MCF 10A (cell line): ENCODE measurements around the gene SUGCT. TPM values are rescaled to one million over a fixed set of nuclear protein-coding genes. Genes with fewer than 3 reads are reported as not detected.

ENCODE experiments used
- BruUV-seq: library from RNA; stranded (reverse); fragments of 400-500 nt; replicated peaks from 2 replicates; lab custom pipeline; 2021; lab: Mats Ljungman, UMichigan
- CTCF ChIA-PET: fragments of 300-600 bp; sonication (Branson Sonifier 250); formaldehyde crosslinking; extraction: SDS; loops from one replicate; lab custom pipeline; 2021; ENCODE audit warnings: antibody characterized with exemption, inconsistent platforms; lab: Yijun Ruan, JAX
- POLR2A ChIA-PET: fragments of 300-600, 350-650 bp; sonication (Branson Sonifier 250); formaldehyde crosslinking; extraction: SDS; loops from one replicate; lab custom pipeline; 2020; ENCODE audit warnings: antibody characterized with exemption, inconsistent platforms; lab: Yijun Ruan, JAX
- DNase-seq: peaks from one replicate; pipeline ENCODE4 v3.0.0-alpha.2; 2018; ENCODE audit not compliant: unreplicated experiment
- H3K27ac Mint-ChIP-seq: one replicate; pipeline ENCODE4 v1.8.0; 2022; ENCODE audit warnings: mild to moderate bottlenecking, low read depth, mixed read lengths; ENCODE audit not compliant: unreplicated experiment
- H3K27me3 Mint-ChIP-seq: one replicate; pipeline ENCODE4 v1.8.0; 2022; ENCODE audit warnings: mixed read lengths; ENCODE audit not compliant: insufficient read depth, unreplicated experiment
- H3K36me3 Mint-ChIP-seq: one replicate; pipeline ENCODE4 v1.8.0; 2022; ENCODE audit warnings: mild to moderate bottlenecking, moderate library complexity, mixed read lengths; ENCODE audit not compliant: insufficient read depth, unreplicated experiment
- H3K4me1 Mint-ChIP-seq: one replicate; pipeline ENCODE4 v1.8.0; 2022; ENCODE audit warnings: mixed read lengths; ENCODE audit not compliant: insufficient read depth, unreplicated experiment
- H3K4me3 Mint-ChIP-seq: one replicate; pipeline ENCODE4 v1.8.0; 2022; ENCODE audit warnings: mild to moderate bottlenecking, moderate library complexity, mixed read lengths; ENCODE audit not compliant: unreplicated experiment
- H3K9me3 Mint-ChIP-seq: one replicate; pipeline ENCODE4 v1.8.0; 2022; ENCODE audit warnings: mixed read lengths; ENCODE audit not compliant: unreplicated experiment
- CTCF ChIP-seq: fragments of 200-600 bp; IDR thresholded peaks from one replicate; pipeline ENCODE4 v1.8.0; 2022; ENCODE audit warnings: antibody characterized with exemption, mild to moderate bottlenecking; ENCODE audit not compliant: unreplicated experiment
- intact Hi-C: fragments of 100-400 bp; cut with micrococcal nuclease; formaldehyde crosslinking; loops from 2 replicates; pipeline ENCODE4 v1.14.1; 2022
- total RNA-seq: library from RNA; stranded (reverse); gene quantifications from 2 replicates; pipeline ENCODE4 v1.2.3, GENCODE V29; 2022

SUGCT gene
- total RNA-seq, 1 experiment from 2014 or later, result 25.4 TPM

GRCh38 chr7:40542982-40543741 lies 408.4 kb downstream of the SUGCT start:
- no TSS peak for BruUV-seq
- H3K27me3 Mint-ChIP-seq, result no peaks in the 10 kb centered on the region
- peaks cover 6% of the 10 kb centered on the region for H3K4me1 Mint-ChIP-seq
- H3K36me3 Mint-ChIP-seq, result no peaks in the 10 kb centered on the region
- TF ChIP-seq CTCF, result no peak
- ChIA-PET POLR2A (no interaction called here), CTCF (no interaction called here)
- no peak overlapping the region for H3K27ac Mint-ChIP-seq
- H3K4me3 Mint-ChIP-seq, result no peak overlapping the region
- no peaks in the 10 kb centered on the region for H3K9me3 Mint-ChIP-seq
- no peak for DNase-seq
- intact Hi-C loops, result no loop called here

GRCh38 chr7:40544221-40544723 lies 409.5 kb downstream of the SUGCT start:
- no peaks in the 10 kb centered on the region for H3K36me3 Mint-ChIP-seq
- POLR2A ChIA-PET, result interaction anchor here (0.6 to 0.7 kb wide), 2 partner anchors 19 to 220 kb away, joined by 3 read pairs; no protein-coding TSS in a partner anchor
- DNase-seq, result no peak
- H3K4me3 Mint-ChIP-seq, result no peak overlapping the region
- H3K27ac Mint-ChIP-seq, result no peak overlapping the region
- BruUV-seq, result no TSS peak
- TF ChIP-seq CTCF, result no peak
- intact Hi-C loops, result no loop called here
- no peaks in the 10 kb centered on the region for H3K27me3 Mint-ChIP-seq
- H3K9me3 Mint-ChIP-seq, result no peaks in the 10 kb centered on the region
- CTCF ChIA-PET, result no interaction called here
- H3K4me1 Mint-ChIP-seq, result peaks cover 6% of the 10 kb centered on the region

- Mint-ChIP-seq H3K27me3 (no peaks in the 10 kb centered on the region), H3K4me3 (no peak overlapping the region), H3K27ac (no peak overlapping the region), H3K36me3 (no peaks in the 10 kb centered on the region), H3K4me1 (peaks cover 6% of the 10 kb centered on the region), H3K9me3 (no peaks in the 10 kb centered on the region)
- BruUV-seq, result no TSS peak
- no peak for DNase-seq
- TF ChIP-seq CTCF, result no peak
- ChIA-PET CTCF (interaction anchor here (0.6 kb wide), 1 partner anchor 63 kb away, joined by 3 read pairs; no protein-coding TSS in a partner anchor), POLR2A (no interaction called here)
- intact Hi-C loops, result no loop called here
Observed at GRCh38 chr7:40544871-40545303, 410.1 kb downstream of the SUGCT start.

- no peak for DNase-seq
- ChIA-PET POLR2A (no interaction called here), CTCF (no interaction called here)
- H3K27ac Mint-ChIP-seq, result no peak overlapping the region
- intact Hi-C loops, result no loop called here
- no TSS peak for BruUV-seq
- H3K36me3 Mint-ChIP-seq, result no peaks in the 10 kb centered on the region
- peaks cover 6% of the 10 kb centered on the region for H3K4me1 Mint-ChIP-seq
- H3K27me3 Mint-ChIP-seq, result no peaks in the 10 kb centered on the region
- H3K4me3 Mint-ChIP-seq, result no peak overlapping the region
- no peaks in the 10 kb centered on the region for H3K9me3 Mint-ChIP-seq
- TF ChIP-seq CTCF, result no peak
Observed at GRCh38 chr7:40545739-40546138, 410.9 kb downstream of the SUGCT start.
